ENCODE data around the gene CLDN9. TPM values are rescaled to one million over a fixed set of nuclear protein-coding genes. Genes with fewer than 3 reads are reported as not detected.

Gene CLDN9
- total and polyA plus RNA-seq, 9 of the 15 experiments (the other 6 are each of a cell fraction or from before 2014, with no cell fraction given), result 0.12 to 0.44 (median 0.22) TPM; not detected in 4

DNA sequence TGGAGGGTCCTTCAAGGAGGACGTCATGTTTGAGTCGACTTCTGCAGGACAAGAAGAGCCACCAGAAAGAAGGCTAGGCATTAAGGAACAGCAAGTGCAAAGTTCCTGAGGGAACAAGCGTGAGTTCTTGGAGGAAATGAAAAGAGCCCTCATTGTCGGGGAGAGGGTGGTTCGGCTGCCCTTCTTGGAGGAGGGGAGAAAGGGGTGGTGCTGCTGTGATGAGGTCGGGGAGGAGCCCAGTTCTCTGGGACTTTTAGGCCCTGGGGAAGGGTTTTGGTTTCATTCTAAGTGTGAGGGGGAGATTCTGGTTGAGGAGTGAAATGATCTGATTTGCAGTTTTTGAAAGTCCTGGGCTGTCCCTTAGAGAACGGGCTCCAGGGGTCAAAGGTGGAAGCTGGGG lies 19.9 kb downstream of the CLDN9 start:
- POLR2A ChIA-PET, result interaction anchor here (0.7 kb wide), 1 partner anchor 45 kb away, joined by 3 read pairs; no protein-coding TSS in a partner anchor
- intact Hi-C loops (cut with micrococcal nuclease) (no loop called here), in situ Hi-C loops (cut with MboI) (no loop called here)
- peaks cover 43 to 71% of the 10 kb centered on the region in 2 experiments for H3K27me3 ChIP-seq (ENCODE audit: control insufficient read depth in 2 of 2, insufficient read depth in 2 of 2, low read length in 2 of 2)
- no peaks in the 10 kb centered on the region for H3K9me3 ChIP-seq (replicated peaks; ENCODE audit: control insufficient read depth, insufficient read depth, low read depth, low read length)
- no peaks in the 10 kb centered on the region for H3K79me2 ChIP-seq (ENCODE audit: control insufficient read depth, insufficient read depth, low read length)
- no peak overlapping the region for H3K4me2 ChIP-seq (ENCODE audit: insufficient read depth, low read length)
- DNase-seq (ENCODE audit: extremely low read depth in 1 of 4, low spot score in 3 of 4) (no peak), ATAC-seq (no peak), FAIRE-seq (no peak)
- peaks cover 3% of the 10 kb centered on the region for H4K20me1 ChIP-seq (replicated peaks; ENCODE audit: control insufficient read depth, insufficient read depth, low read length)
- no peak overlapping the region for H3K9ac ChIP-seq (ENCODE audit: insufficient read depth in 1 of 2, low read depth in 2 of 2, low read length in 2 of 2)
- H3K4me1 ChIP-seq (replicated peaks in 1 of 2; ENCODE audit: control insufficient read depth in 2 of 2, insufficient read depth in 2 of 2, low read length in 2 of 2), result peaks cover 15 to 51% of the 10 kb centered on the region in 2 experiments
- H3K9me1 ChIP-seq (ENCODE audit: control insufficient read depth, insufficient read depth, low read length), result no peaks in the 10 kb centered on the region
- WGBS (ENCODE audit: insufficient coverage, low coverage, missing lambda C conversion rate), result 4% methylated on average over 7 of the region's 7 CpGs
- H3K36me3 ChIP-seq (ENCODE audit: control insufficient read depth, insufficient read depth, low read length), result no peaks in the 10 kb centered on the region
- H2AFZ ChIP-seq (ENCODE audit: low read depth, low read length), result no peak overlapping the region
- BruUV-seq (replicated peaks), result no TSS peak
- no peak overlapping the region for H3K4me3 ChIP-seq
- no peak overlapping the region for H3K27ac ChIP-seq (ENCODE audit: extremely low read depth, low read depth, low read length)
- CTCF ChIA-PET (ENCODE audit: low intra/inter-chr PET ratio), result interaction anchor here (1.6 kb wide), 1 partner anchor 27 kb away, joined by 6 read pairs; no protein-coding TSS in a partner anchor
- TF ChIP-seq, protein P1, sequence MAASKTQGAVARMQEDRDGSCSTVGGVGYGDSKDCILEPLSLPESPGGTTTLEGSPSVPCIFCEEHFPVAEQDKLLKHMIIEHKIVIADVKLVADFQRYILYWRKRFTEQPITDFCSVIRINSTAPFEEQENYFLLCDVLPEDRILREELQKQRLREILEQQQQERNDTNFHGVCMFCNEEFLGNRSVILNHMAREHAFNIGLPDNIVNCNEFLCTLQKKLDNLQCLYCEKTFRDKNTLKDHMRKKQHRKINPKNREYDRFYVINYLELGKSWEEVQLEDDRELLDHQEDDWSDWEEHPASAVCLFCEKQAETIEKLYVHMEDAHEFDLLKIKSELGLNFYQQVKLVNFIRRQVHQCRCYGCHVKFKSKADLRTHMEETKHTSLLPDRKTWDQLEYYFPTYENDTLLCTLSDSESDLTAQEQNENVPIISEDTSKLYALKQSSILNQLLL (CRISPR knock-in tag; IDR thresholded peaks at IDR 0.05; ENCODE audit: borderline replicate concordance), result no peak
- TF ChIP-seq, protein P2, sequence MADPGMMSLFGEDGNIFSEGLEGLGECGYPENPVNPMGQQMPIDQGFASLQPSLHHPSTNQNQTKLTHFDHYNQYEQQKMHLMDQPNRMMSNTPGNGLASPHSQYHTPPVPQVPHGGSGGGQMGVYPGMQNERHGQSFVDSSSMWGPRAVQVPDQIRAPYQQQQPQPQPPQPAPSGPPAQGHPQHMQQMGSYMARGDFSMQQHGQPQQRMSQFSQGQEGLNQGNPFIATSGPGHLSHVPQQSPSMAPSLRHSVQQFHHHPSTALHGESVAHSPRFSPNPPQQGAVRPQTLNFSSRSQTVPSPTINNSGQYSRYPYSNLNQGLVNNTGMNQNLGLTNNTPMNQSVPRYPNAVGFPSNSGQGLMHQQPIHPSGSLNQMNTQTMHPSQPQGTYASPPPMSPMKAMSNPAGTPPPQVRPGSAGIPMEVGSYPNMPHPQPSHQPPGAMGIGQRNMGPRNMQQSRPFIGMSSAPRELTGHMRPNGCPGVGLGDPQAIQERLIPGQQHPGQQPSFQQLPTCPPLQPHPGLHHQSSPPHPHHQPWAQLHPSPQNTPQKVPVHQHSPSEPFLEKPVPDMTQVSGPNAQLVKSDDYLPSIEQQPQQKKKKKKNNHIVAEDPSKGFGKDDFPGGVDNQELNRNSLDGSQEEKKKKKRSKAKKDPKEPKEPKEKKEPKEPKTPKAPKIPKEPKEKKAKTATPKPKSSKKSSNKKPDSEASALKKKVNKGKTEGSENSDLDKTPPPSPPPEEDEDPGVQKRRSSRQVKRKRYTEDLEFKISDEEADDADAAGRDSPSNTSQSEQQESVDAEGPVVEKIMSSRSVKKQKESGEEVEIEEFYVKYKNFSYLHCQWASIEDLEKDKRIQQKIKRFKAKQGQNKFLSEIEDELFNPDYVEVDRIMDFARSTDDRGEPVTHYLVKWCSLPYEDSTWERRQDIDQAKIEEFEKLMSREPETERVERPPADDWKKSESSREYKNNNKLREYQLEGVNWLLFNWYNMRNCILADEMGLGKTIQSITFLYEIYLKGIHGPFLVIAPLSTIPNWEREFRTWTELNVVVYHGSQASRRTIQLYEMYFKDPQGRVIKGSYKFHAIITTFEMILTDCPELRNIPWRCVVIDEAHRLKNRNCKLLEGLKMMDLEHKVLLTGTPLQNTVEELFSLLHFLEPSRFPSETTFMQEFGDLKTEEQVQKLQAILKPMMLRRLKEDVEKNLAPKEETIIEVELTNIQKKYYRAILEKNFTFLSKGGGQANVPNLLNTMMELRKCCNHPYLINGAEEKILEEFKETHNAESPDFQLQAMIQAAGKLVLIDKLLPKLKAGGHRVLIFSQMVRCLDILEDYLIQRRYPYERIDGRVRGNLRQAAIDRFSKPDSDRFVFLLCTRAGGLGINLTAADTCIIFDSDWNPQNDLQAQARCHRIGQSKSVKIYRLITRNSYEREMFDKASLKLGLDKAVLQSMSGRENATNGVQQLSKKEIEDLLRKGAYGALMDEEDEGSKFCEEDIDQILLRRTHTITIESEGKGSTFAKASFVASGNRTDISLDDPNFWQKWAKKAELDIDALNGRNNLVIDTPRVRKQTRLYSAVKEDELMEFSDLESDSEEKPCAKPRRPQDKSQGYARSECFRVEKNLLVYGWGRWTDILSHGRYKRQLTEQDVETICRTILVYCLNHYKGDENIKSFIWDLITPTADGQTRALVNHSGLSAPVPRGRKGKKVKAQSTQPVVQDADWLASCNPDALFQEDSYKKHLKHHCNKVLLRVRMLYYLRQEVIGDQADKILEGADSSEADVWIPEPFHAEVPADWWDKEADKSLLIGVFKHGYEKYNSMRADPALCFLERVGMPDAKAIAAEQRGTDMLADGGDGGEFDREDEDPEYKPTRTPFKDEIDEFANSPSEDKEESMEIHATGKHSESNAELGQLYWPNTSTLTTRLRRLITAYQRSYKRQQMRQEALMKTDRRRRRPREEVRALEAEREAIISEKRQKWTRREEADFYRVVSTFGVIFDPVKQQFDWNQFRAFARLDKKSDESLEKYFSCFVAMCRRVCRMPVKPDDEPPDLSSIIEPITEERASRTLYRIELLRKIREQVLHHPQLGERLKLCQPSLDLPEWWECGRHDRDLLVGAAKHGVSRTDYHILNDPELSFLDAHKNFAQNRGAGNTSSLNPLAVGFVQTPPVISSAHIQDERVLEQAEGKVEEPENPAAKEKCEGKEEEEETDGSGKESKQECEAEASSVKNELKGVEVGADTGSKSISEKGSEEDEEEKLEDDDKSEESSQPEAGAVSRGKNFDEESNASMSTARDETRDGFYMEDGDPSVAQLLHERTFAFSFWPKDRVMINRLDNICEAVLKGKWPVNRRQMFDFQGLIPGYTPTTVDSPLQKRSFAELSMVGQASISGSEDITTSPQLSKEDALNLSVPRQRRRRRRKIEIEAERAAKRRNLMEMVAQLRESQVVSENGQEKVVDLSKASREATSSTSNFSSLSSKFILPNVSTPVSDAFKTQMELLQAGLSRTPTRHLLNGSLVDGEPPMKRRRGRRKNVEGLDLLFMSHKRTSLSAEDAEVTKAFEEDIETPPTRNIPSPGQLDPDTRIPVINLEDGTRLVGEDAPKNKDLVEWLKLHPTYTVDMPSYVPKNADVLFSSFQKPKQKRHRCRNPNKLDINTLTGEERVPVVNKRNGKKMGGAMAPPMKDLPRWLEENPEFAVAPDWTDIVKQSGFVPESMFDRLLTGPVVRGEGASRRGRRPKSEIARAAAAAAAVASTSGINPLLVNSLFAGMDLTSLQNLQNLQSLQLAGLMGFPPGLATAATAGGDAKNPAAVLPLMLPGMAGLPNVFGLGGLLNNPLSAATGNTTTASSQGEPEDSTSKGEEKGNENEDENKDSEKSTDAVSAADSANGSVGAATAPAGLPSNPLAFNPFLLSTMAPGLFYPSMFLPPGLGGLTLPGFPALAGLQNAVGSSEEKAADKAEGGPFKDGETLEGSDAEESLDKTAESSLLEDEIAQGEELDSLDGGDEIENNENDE (IDR thresholded peaks at IDR 0.05; ENCODE audit: low read depth, low read length), result no peak
- TF ChIP-seq KDM1A (IDR thresholded peaks at IDR 0.05) (peak in 1 of 2 experiments; percentile 32; a peak in 1 of 4 replicates), PHB (CRISPR knock-in tag; IDR thresholded peaks at IDR 0.05) (no peak), EWSR1 (IDR thresholded peaks at IDR 0.05; ENCODE audit: borderline replicate concordance, low read depth, partially characterized antibody) (no peak), GABPB2 (CRISPR knock-in tag; conservative IDR thresholded peaks at IDR 0.05) (no peak), JUN (IDR thresholded peaks at IDR 0.05; ENCODE audit: borderline replicate concordance, low read depth, low read length) (no peak), JUN (CRISPR knock-in tag; IDR thresholded peaks at IDR 0.05; ENCODE audit: borderline replicate concordance) (no peak), PHF21A (IDR thresholded peaks at IDR 0.05; ENCODE audit: borderline replicate concordance, low read depth) (peak; percentile 29; the same call in 1 of the 2 replicates), SNIP1 (IDR thresholded peaks at IDR 0.05; ENCODE audit: low read depth) (no peak), POLR3A (IDR thresholded peaks at IDR 0.05; ENCODE audit: borderline replicate concordance, extremely low read depth, insufficient read depth, insufficient read length) (no peak)
